ENCODE measurements around the gene RASSF1.

The RASSF1 gene

GRCh38 chr3:50340147-50340447 lies 539 bp downstream of the RASSF1 start:
- no peak overlapping the region for H3K4me2 ChIP-seq
- H3K27ac ChIP-seq = no peak overlapping the region
- no peak overlapping the region for H3K9ac ChIP-seq

GRCh38 chr3:50339485-50340146 lies 1.0 kb downstream of the RASSF1 start:
- TF ChIP-seq, protein P1, sequence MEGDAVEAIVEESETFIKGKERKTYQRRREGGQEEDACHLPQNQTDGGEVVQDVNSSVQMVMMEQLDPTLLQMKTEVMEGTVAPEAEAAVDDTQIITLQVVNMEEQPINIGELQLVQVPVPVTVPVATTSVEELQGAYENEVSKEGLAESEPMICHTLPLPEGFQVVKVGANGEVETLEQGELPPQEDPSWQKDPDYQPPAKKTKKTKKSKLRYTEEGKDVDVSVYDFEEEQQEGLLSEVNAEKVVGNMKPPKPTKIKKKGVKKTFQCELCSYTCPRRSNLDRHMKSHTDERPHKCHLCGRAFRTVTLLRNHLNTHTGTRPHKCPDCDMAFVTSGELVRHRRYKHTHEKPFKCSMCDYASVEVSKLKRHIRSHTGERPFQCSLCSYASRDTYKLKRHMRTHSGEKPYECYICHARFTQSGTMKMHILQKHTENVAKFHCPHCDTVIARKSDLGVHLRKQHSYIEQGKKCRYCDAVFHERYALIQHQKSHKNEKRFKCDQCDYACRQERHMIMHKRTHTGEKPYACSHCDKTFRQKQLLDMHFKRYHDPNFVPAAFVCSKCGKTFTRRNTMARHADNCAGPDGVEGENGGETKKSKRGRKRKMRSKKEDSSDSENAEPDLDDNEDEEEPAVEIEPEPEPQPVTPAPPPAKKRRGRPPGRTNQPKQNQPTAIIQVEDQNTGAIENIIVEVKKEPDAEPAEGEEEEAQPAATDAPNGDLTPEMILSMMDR (conservative IDR thresholded peaks at IDR 0.05; ENCODE audit: low read depth, low read length) = no peak
- H3K27me3 ChIP-seq (ENCODE audit: insufficient read depth, low read depth) = no peaks in the 10 kb centered on the region
- peaks cover 24% of the 10 kb centered on the region for H3K79me2 ChIP-seq (ENCODE audit: insufficient read depth, low read depth)
- no peak overlapping the region for H3K4me3 ChIP-seq (IDR thresholded peaks at IDR 0.05; ENCODE audit: insufficient read depth, low read depth, low read length)
- H3K36me3 ChIP-seq (ENCODE audit: insufficient read depth) = no peaks in the 10 kb centered on the region
- no peak overlapping the region for H3K27ac ChIP-seq
- no peak overlapping the region for H3K4me2 ChIP-seq
- no peaks in the 10 kb centered on the region for H4K20me1 ChIP-seq (ENCODE audit: insufficient read depth)
- no peak overlapping the region for H2AFZ ChIP-seq (ENCODE audit: low read depth)
- H3K4me1 ChIP-seq (ENCODE audit: low read depth, poor library complexity, severe bottlenecking) = no peaks in the 10 kb centered on the region
- no peak overlapping the region for H3K9ac ChIP-seq

More at GRCh38 chr3:50340147-50340447, 539 bp downstream of the RASSF1 start:
- Histone ChIP-seq H3K4me3 (IDR thresholded peaks at IDR 0.05; ENCODE audit: insufficient read depth, low read depth, low read length) (no peak overlapping the region), H2AFZ (ENCODE audit: low read depth) (no peak overlapping the region), H3K79me2 (ENCODE audit: insufficient read depth, low read depth) (peaks cover 19% of the 10 kb centered on the region), H3K27me3 (ENCODE audit: insufficient read depth, low read depth) (no peaks in the 10 kb centered on the region), H3K4me1 (ENCODE audit: low read depth, poor library complexity, severe bottlenecking) (no peaks in the 10 kb centered on the region), H3K36me3 (ENCODE audit: insufficient read depth) (no peaks in the 10 kb centered on the region), H4K20me1 (ENCODE audit: insufficient read depth) (no peaks in the 10 kb centered on the region)
- TF ChIP-seq, protein P1 (conservative IDR thresholded peaks at IDR 0.05; ENCODE audit: low read depth, low read length) = no peak

GRCh38 chr3:50338965-50339364 lies 1.7 kb downstream of the RASSF1 start:
- Histone ChIP-seq H3K4me2 (no peak overlapping the region), H3K9ac (no peak overlapping the region), H3K79me2 (ENCODE audit: insufficient read depth, low read depth) (peaks cover 30% of the 10 kb centered on the region), H3K27ac (no peak overlapping the region), H3K4me1 (ENCODE audit: low read depth, poor library complexity, severe bottlenecking) (no peaks in the 10 kb centered on the region), H4K20me1 (ENCODE audit: insufficient read depth) (no peaks in the 10 kb centered on the region), H3K4me3 (IDR thresholded peaks at IDR 0.05; ENCODE audit: insufficient read depth, low read depth, low read length) (no peak overlapping the region), H2AFZ (ENCODE audit: low read depth) (no peak overlapping the region), H3K36me3 (ENCODE audit: insufficient read depth) (no peaks in the 10 kb centered on the region), H3K27me3 (ENCODE audit: insufficient read depth, low read depth) (no peaks in the 10 kb centered on the region)
- TF ChIP-seq, protein P1 (conservative IDR thresholded peaks at IDR 0.05; ENCODE audit: low read depth, low read length) = no peak

- H3K4me2 ChIP-seq = peak overlapping the region; percentile 89
- H3K4me3 ChIP-seq (IDR thresholded peaks at IDR 0.05; ENCODE audit: insufficient read depth, low read depth, low read length) = peak overlapping the region; percentile 57
- H3K9ac ChIP-seq = peak overlapping the region; percentile 91
- peak overlapping the region; percentile 67 for H2AFZ ChIP-seq (ENCODE audit: low read depth)
- H3K4me1 ChIP-seq (ENCODE audit: low read depth, poor library complexity, severe bottlenecking) = no peaks in the 10 kb centered on the region
- peak overlapping the region; percentile 87 for H3K27ac ChIP-seq
- H3K36me3 ChIP-seq (ENCODE audit: insufficient read depth) = no peaks in the 10 kb centered on the region
- H4K20me1 ChIP-seq (ENCODE audit: insufficient read depth) = no peaks in the 10 kb centered on the region
- H3K27me3 ChIP-seq (ENCODE audit: insufficient read depth, low read depth) = no peaks in the 10 kb centered on the region
- H3K79me2 ChIP-seq (ENCODE audit: insufficient read depth, low read depth) = peaks cover 36% of the 10 kb centered on the region
- TF ChIP-seq, protein P1 (conservative IDR thresholded peaks at IDR 0.05; ENCODE audit: low read depth, low read length) = no peak
Observed at GRCh38 chr3:50337175-50337861, 3.3 kb downstream of the RASSF1 start.
